WTC11 (cell line): ENCODE measurements around the gene SENP7. TPM values are rescaled to one million over a fixed set of nuclear protein-coding genes. Genes with fewer than 3 reads are reported as not detected.

Source experiments
- ATAC-seq: fragments of 200-7000 bp; cut with Tn5 transposase; 2 replicates; pipeline ENCODE4 v1.10.0; 2021; ENCODE audit warnings: mild to moderate bottlenecking, moderate library complexity
- CTCF ChIA-PET: fragments of 300-600 bp; sonication (Branson Sonifier 250); formaldehyde crosslinking; loops from one replicate; lab custom pipeline; 2021; ENCODE audit warnings: antibody characterized with exemption; lab: Charles Lee
- POLR2A ChIA-PET: fragments of 350-600 bp; sonication (Branson Sonifier 250); formaldehyde crosslinking; loops from one replicate; lab custom pipeline; 2021; ENCODE audit warnings: antibody characterized with exemption; lab: Charles Lee
- DNase-seq: peaks from one replicate; pipeline ENCODE4 v3.0.0; 2021; ENCODE audit warnings: low spot score
- H3K27ac Mint-ChIP-seq: 2 replicates; pipeline ENCODE4 v1.8.0; 2021; ENCODE audit warnings: mixed read lengths
- H3K27me3 Mint-ChIP-seq: 2 replicates; pipeline ENCODE4 v1.8.0; 2021; ENCODE audit warnings: low read depth, mild to moderate bottlenecking, moderate library complexity, mixed read lengths
- H3K36me3 Mint-ChIP-seq: 2 replicates; pipeline ENCODE4 v1.8.0; 2021; ENCODE audit warnings: mixed read lengths
- H3K4me1 Mint-ChIP-seq: 2 replicates; pipeline ENCODE4 v1.8.0; 2022; ENCODE audit warnings: mixed read lengths
- H3K4me3 Mint-ChIP-seq: 2 replicates; pipeline ENCODE4 v1.8.0; 2021; ENCODE audit warnings: mild to moderate bottlenecking, moderate library complexity, mixed read lengths
- H3K9me3 Mint-ChIP-seq: 2 replicates; pipeline ENCODE4 v1.8.0; 2021; ENCODE audit warnings: mixed read lengths
- ATF6 ChIP-seq: sonication (generic); formaldehyde crosslinking; IDR thresholded peaks from 2 replicates; pipeline ENCODE4 v1.8.1; 2023; ENCODE audit warnings: mild to moderate bottlenecking, missing genetic modification reagents
- CBFB ChIP-seq: sonication (generic); formaldehyde crosslinking; IDR thresholded peaks from 2 replicates; pipeline ENCODE4 v1.8.1; 2022; ENCODE audit warnings: mild to moderate bottlenecking, low read depth, missing genetic modification reagents
- CREM ChIP-seq: sonication (generic); formaldehyde crosslinking; IDR thresholded peaks from 2 replicates; pipeline ENCODE4 v1.8.1; 2022; ENCODE audit warnings: mild to moderate bottlenecking, missing genetic modification reagents, moderate library complexity
- E2F4 ChIP-seq: sonication (generic); formaldehyde crosslinking; IDR thresholded peaks from 2 replicates; pipeline ENCODE4 v1.8.1; 2022; ENCODE audit warnings: low read depth, mild to moderate bottlenecking, moderate library complexity, missing genetic modification reagents, borderline replicate concordance
- EMX1 ChIP-seq: fragments of 250-450 bp; sonication (Bioruptor Pico); IDR thresholded peaks from 2 replicates; pipeline ENCODE4 v1.8.0; 2021; ENCODE audit warnings: mild to moderate bottlenecking
- ESRRA ChIP-seq: sonication (generic); formaldehyde crosslinking; IDR thresholded peaks from 2 replicates; pipeline ENCODE4 v1.8.1; 2022; ENCODE audit warnings: mild to moderate bottlenecking, missing genetic modification reagents, borderline replicate concordance
- ETV6 ChIP-seq: sonication (generic); formaldehyde crosslinking; IDR thresholded peaks from 2 replicates; pipeline ENCODE4 v1.8.1; 2022; ENCODE audit warnings: mild to moderate bottlenecking, missing genetic modification reagents
- FOXP4 ChIP-seq: sonication (generic); formaldehyde crosslinking; IDR thresholded peaks from 2 replicates; pipeline ENCODE4 v1.8.0; 2022; ENCODE audit warnings: mild to moderate bottlenecking, missing genetic modification reagents
- GRHL2 ChIP-seq: fragments of 250-450 bp; sonication (Bioruptor Pico); IDR thresholded peaks from 2 replicates; pipeline ENCODE4 v1.8.0; 2022; ENCODE audit warnings: mild to moderate bottlenecking, moderate library complexity; ENCODE audit not compliant: insufficient replicate concordance, severe bottlenecking
- IRF2 ChIP-seq: sonication (generic); formaldehyde crosslinking; IDR thresholded peaks from 2 replicates; pipeline ENCODE4 v1.8.0; 2022; ENCODE audit warnings: low read depth, missing genetic modification reagents, borderline replicate concordance
- NFE2L1 ChIP-seq: sonication (generic); formaldehyde crosslinking; IDR thresholded peaks from 2 replicates; pipeline ENCODE4 v1.8.1; 2023; ENCODE audit warnings: missing genetic modification reagents
- NR3C1 ChIP-seq: sonication (generic); formaldehyde crosslinking; conservative IDR thresholded peaks from 2 replicates; pipeline ENCODE4 v1.8.1; 2023; ENCODE audit warnings: low read depth, mild to moderate bottlenecking, missing genetic modification reagents
- RELA ChIP-seq: sonication (generic); formaldehyde crosslinking; IDR thresholded peaks from 2 replicates; pipeline ENCODE4 v1.8.1; 2022; ENCODE audit warnings: missing genetic modification reagents, mild to moderate bottlenecking, borderline replicate concordance
- SMAD4 ChIP-seq: sonication (generic); formaldehyde crosslinking; IDR thresholded peaks from 2 replicates; pipeline ENCODE4 v1.8.0; 2022; ENCODE audit warnings: mild to moderate bottlenecking, missing genetic modification reagents
- STAT6 ChIP-seq: sonication (generic); formaldehyde crosslinking; conservative IDR thresholded peaks from 2 replicates; pipeline ENCODE4 v1.8.1; 2023; ENCODE audit warnings: mild to moderate bottlenecking, low read depth, missing genetic modification reagents, moderate library complexity
- USF2 ChIP-seq: sonication (generic); formaldehyde crosslinking; IDR thresholded peaks from 2 replicates; pipeline ENCODE4 v1.8.1; 2023; ENCODE audit warnings: mild to moderate bottlenecking, missing genetic modification reagents, moderate library complexity
- ZMAT4 ChIP-seq: fragments of 250-450 bp; sonication (Bioruptor Pico); IDR thresholded peaks from 2 replicates; pipeline ENCODE4 v1.9.0; 2021; ENCODE audit warnings: mild to moderate bottlenecking
- ZNF281 ChIP-seq: sonication (generic); formaldehyde crosslinking; IDR thresholded peaks from 2 replicates; pipeline ENCODE4 v1.8.0; 2023; ENCODE audit warnings: mild to moderate bottlenecking, missing genetic modification reagents
- ZNF317 ChIP-seq: sonication (generic); formaldehyde crosslinking; IDR thresholded peaks from 2 replicates; pipeline ENCODE4 v1.8.1; 2023; ENCODE audit warnings: low read depth, mild to moderate bottlenecking, moderate library complexity, missing genetic modification reagents, borderline replicate concordance
- ZSCAN18 ChIP-seq: fragments of 250-450 bp; sonication (Bioruptor Pico); IDR thresholded peaks from 2 replicates; pipeline ENCODE4 v2.1.2; 2022; ENCODE audit warnings: mild to moderate bottlenecking, moderate library complexity
- total RNA-seq: library from RNA; stranded (reverse); gene quantifications from 3 replicates; pipeline ENCODE4 v1.2.3, GENCODE V29; 2021

The SENP7 gene
- total RNA-seq, 1 experiment from 2014 or later, result 10.5 TPM

- TF ChIP-seq ATF6 (CRISPR knock-in tag), result no peak
- TF ChIP-seq NR3C1 (CRISPR knock-in tag), result no peak
- TF ChIP-seq ZMAT4 (CRISPR knock-in tag), result no peak
- TF ChIP-seq IRF2 (CRISPR knock-in tag), result no peak
- no peak for TF ChIP-seq RELA (CRISPR knock-in tag)
- TF ChIP-seq NFE2L1 (CRISPR knock-in tag), result no peak
- TF ChIP-seq ZNF281 (CRISPR knock-in tag), result no peak
- TF ChIP-seq ESRRA, result no peak
- TF ChIP-seq, all 79 proteins: peak for 0
These were observed 691 bp downstream of the SENP7 start (continued) for GRCh38 chr3:101512396-101512645.

- Mint-ChIP-seq H3K4me3 (no peak overlapping the region), H3K27ac (no peak overlapping the region), H3K9me3 (no peaks in the 10 kb centered on the region), H3K36me3 (no peaks in the 10 kb centered on the region), H3K27me3 (no peaks in the 10 kb centered on the region; the same call in 1 of the 2 replicates)
- TF ChIP-seq ETV6 (CRISPR knock-in tag), result no peak
- no peak for TF ChIP-seq CBFB (CRISPR knock-in tag)
- no peak for TF ChIP-seq NR3C1 (CRISPR knock-in tag)
- TF ChIP-seq SMAD4, result no peak
- TF ChIP-seq, all 79 proteins: peak for 0
- CTCF ChIA-PET, result interaction anchor here (2.0 kb wide), 1 partner anchor 14 kb away, joined by 6 read pairs; no protein-coding TSS in a partner anchor
- peaks cover 16% of the 10 kb centered on the region for H3K4me1 Mint-ChIP-seq
- ATAC-seq (no peak), DNase-seq (no peak)
- POLR2A ChIA-PET, result no interaction called here
These were observed 3.2 kb downstream of the SENP7 start for GRCh38 chr3:101509811-101510210.

- Mint-ChIP-seq H3K27me3 (no peaks in the 10 kb centered on the region; the same call in 1 of the 2 replicates), H3K4me1 (peaks cover 16% of the 10 kb centered on the region), H3K4me3 (no peak overlapping the region), H3K27ac (no peak overlapping the region), H3K36me3 (no peaks in the 10 kb centered on the region), H3K9me3 (no peaks in the 10 kb centered on the region)
- no peak for ATAC-seq
- CTCF ChIA-PET, result interaction anchor here (0.6 to 2.0 kb wide), 2 partner anchors 14 to 61 kb away, joined by 4 to 6 read pairs; no protein-coding TSS in a partner anchor
- POLR2A ChIA-PET, result no interaction called here
- DNase-seq, result no peak
- TF ChIP-seq CREM (CRISPR knock-in tag) (no peak), STAT6 (CRISPR knock-in tag) (no peak), EMX1 (CRISPR knock-in tag) (no peak), FOXP4 (CRISPR knock-in tag) (no peak), NR3C1 (CRISPR knock-in tag) (no peak), E2F4 (CRISPR knock-in tag) (no peak), USF2 (CRISPR knock-in tag) (no peak), ZSCAN18 (CRISPR knock-in tag) (no peak), ZNF317 (CRISPR knock-in tag) (no peak), GRHL2 (CRISPR knock-in tag) (no peak)
These were observed 3.7 kb downstream of the SENP7 start for GRCh38 chr3:101509281-101509680.
